ENCODE results near the gene ERGIC1.
"Not testable (repeated sequence)": the region's sequence is repeated elsewhere in the genome, so short reads cannot be mapped to it uniquely, and the experiment has no call there.

Gene ERGIC1

GRCh38 chr5:172895549-172895948, 61.5 kb downstream of the ERGIC1 start:
- H3K4me3 Mint-ChIP-seq = no peak overlapping the region
- H3K27me3 Mint-ChIP-seq = no peaks in the 10 kb centered on the region
- H3K9me3 Mint-ChIP-seq = no peaks in the 10 kb centered on the region
- H3K4me1 Mint-ChIP-seq = peaks cover 8% of the 10 kb centered on the region
- ATAC-seq (no peak), DNase-seq (no peak)
- no peaks in the 10 kb centered on the region for H3K36me3 Mint-ChIP-seq (ENCODE audit: low read depth)
- H3K27ac Mint-ChIP-seq = no peak overlapping the region

DNA sequence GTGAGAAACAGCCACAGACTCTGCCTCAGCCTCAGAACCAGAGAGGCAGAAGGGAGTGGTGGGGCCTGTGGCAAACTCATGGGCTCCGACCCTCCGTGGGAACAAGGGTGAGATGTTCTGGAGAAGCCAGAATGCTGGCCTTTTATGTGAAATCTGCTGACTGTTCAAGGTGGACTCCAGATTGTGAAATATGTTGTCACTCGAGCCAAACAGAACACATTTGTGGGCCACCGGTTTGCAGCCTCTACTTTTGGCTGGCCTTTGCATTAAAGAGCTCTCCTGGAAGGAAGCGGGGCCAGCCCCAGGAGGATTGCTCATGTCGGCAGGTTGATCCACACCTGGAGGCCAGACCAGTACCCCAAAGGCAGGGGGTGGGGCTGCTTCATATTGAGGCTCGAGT, 62.4 kb downstream of the ERGIC1 start:
- no peak for DNase-seq
- no peaks in the 10 kb centered on the region for H3K27me3 Mint-ChIP-seq
- H3K27ac Mint-ChIP-seq = no peak overlapping the region
- H3K36me3 Mint-ChIP-seq (ENCODE audit: low read depth) = no peaks in the 10 kb centered on the region
- no peak overlapping the region for H3K4me3 Mint-ChIP-seq
- ATAC-seq = no peak
- peaks cover 8% of the 10 kb centered on the region for H3K4me1 Mint-ChIP-seq
- no peaks in the 10 kb centered on the region for H3K9me3 Mint-ChIP-seq

DNA sequence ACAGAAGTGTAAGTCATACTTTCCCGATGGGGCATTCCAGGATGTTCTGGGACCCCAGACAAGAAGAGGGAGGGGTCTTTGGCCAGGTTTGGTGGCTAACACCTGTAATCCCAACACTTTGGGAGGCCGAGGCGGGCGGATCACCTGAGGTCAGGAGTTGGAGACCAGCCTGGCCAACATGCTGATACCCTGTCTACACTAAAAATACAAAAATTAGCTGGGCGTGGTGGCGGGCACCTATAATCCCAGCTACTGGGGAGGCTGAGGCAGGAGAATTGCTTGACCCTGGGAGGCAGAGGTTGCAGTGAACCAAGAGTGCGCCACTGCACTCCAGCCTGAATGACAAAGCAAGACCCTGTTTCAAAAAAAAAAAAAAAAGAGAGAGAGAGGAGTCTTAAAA, 63.0 kb downstream of the ERGIC1 start:
- not testable (repeated sequence) for H3K9me3 Mint-ChIP-seq; DNase-seq; H3K36me3 Mint-ChIP-seq (ENCODE audit: low read depth); H3K4me3 Mint-ChIP-seq; H3K27me3 Mint-ChIP-seq; H3K4me1 Mint-ChIP-seq; ATAC-seq
- H3K27ac Mint-ChIP-seq = peak overlapping the region; percentile 35

DNA sequence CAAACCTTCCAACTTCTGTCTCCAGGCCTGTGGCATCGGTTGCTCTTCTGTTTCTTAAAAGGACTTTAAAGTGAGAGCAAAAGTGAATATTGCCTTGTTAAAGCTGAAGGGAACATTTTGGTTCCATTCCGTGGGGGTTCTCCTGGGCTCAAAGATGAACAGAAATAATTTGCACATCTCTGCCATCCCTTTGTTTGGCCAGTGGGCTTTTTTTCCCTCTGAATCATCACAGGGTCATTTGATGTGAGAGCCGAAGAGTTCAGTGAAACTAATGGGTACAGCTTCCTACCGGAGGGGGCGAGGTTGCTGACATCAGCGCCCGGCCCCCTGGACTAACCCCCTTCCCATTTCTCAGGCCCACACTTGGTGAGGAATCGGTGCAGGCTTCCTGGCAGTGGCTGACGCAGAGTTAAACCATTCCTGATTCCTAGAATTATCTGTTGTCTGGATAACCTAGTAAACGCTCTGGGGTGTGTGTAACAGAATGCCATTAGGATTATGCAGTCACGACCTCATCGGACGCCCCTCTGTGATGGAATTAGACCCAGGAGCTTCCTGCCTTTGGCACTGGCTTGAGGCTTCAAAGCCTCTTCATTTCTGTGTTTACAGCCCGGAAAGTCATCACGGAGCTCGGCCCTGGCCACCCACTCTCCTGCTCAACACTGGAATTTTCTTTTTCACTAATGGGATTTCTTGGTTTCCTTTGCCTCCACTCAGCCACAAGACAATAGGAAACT, 63.6 kb downstream of the ERGIC1 start:
- Mint-ChIP-seq H3K9me3 (no peaks in the 10 kb centered on the region), H3K4me3 (no peak overlapping the region), H3K27ac (peak overlapping the region; percentile 35), H3K27me3 (no peaks in the 10 kb centered on the region), H3K4me1 (peaks cover 8% of the 10 kb centered on the region), H3K36me3 (ENCODE audit: low read depth) (no peaks in the 10 kb centered on the region)
- ATAC-seq = no peak
- DNase-seq = no peak

DNA sequence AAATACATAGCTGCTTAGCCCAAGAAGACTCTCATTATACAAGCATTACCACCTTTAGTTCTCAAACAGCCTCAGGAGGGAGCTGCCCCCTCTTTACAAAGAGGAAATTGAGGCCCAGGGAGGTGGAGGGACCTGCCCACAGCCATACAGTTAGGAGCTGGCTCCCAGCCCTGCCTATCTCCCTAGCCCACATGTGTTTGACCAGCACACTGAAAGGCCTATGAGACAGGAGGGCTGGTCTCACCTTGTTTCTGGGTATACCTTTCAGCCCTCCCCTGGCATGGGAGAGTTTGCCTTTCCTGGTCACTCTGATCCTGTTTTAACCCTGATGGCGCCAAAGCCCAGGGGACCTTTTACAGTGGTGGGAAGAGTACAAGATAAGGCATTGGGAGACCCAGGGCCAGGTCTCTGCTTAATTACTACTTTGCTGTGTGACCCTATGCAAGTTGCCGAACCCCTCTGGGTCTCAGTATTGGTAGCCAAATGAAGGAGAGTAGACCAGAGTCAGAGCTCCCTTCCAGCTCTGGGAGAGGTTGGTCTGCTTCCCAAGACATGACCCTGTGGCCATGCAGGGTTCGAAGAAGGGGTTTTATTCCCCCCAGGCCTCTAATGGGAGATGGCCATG, 64.3 kb downstream of the ERGIC1 start:
- no peaks in the 10 kb centered on the region for H3K36me3 Mint-ChIP-seq (ENCODE audit: low read depth)
- H3K4me1 Mint-ChIP-seq = peaks cover 8% of the 10 kb centered on the region
- H3K4me3 Mint-ChIP-seq = no peak overlapping the region
- H3K9me3 Mint-ChIP-seq = no peaks in the 10 kb centered on the region
- no peaks in the 10 kb centered on the region for H3K27me3 Mint-ChIP-seq
- H3K27ac Mint-ChIP-seq = no peak overlapping the region
- DNase-seq (no peak), ATAC-seq (no peak)

- no peaks in the 10 kb centered on the region for H3K27me3 Mint-ChIP-seq
- H3K4me1 Mint-ChIP-seq = peaks cover 8% of the 10 kb centered on the region
- DNase-seq (no peak), ATAC-seq (no peak)
- no peaks in the 10 kb centered on the region for H3K9me3 Mint-ChIP-seq
- H3K4me3 Mint-ChIP-seq = no peak overlapping the region
- no peak overlapping the region for H3K27ac Mint-ChIP-seq
- H3K36me3 Mint-ChIP-seq (ENCODE audit: low read depth) = no peaks in the 10 kb centered on the region
These were observed 64.9 kb downstream of the ERGIC1 start for GRCh38 chr5:172898843-172899369.

- Mint-ChIP-seq H3K4me1 (peaks cover 8% of the 10 kb centered on the region), H3K36me3 (ENCODE audit: low read depth) (no peaks in the 10 kb centered on the region), H3K4me3 (no peak overlapping the region), H3K27me3 (no peaks in the 10 kb centered on the region), H3K27ac (no peak overlapping the region), H3K9me3 (no peaks in the 10 kb centered on the region)
- no peak for ATAC-seq
- DNase-seq = no peak
These were observed 65.4 kb downstream of the ERGIC1 start for GRCh38 chr5:172899436-172899835.

- Mint-ChIP-seq H3K9me3 (no peaks in the 10 kb centered on the region), H3K27ac (no peak overlapping the region), H3K4me3 (no peak overlapping the region), H3K36me3 (ENCODE audit: low read depth) (no peaks in the 10 kb centered on the region), H3K27me3 (no peaks in the 10 kb centered on the region), H3K4me1 (peaks cover 10% of the 10 kb centered on the region)
- DNase-seq (no peak), ATAC-seq (no peak)
These were observed 67.1 kb downstream of the ERGIC1 start for GRCh38 chr5:172901012-172901780.

DNA sequence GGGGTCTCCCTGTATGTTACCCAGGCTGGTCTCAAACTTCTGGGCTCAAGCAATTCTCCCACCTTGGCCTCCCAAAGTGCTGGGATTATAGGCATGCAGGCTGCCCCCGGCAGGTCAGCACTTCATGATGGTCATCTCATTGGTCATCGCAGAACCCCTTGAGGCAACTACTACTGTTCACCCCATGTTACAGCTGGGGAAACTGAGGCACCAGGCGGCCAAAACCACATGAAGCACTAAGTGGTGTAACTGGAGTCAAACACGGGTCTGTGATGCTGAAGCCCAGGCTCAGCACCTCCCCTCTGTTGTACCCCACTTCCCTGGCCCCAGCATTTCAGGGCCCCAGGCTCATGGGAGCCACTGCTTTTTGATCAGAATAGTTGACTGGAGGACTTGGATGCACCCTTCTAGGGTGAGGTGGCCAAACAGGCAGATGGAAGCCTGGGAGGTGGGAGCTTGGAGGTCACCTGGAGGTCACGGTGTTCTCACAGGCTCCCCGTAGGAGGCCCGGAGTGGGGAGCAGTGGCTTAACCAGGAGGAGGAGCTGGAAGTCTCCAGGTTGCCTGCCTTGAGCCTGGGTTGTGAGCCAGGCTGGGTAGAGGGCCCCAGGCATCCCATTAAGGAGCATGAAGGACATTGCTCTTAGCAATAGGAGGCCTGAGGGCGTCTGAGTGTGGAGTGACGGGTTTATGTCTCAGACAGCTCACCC, 67.9 kb downstream of the ERGIC1 start:
- Mint-ChIP-seq H3K27me3 (no peaks in the 10 kb centered on the region), H3K36me3 (ENCODE audit: low read depth) (no peaks in the 10 kb centered on the region), H3K27ac (peak overlapping the region; percentile 5), H3K9me3 (no peaks in the 10 kb centered on the region), H3K4me1 (peaks cover 15% of the 10 kb centered on the region), H3K4me3 (no peak overlapping the region)
- ATAC-seq (no peak), DNase-seq (no peak)

- Mint-ChIP-seq H3K4me1 (peaks cover 11% of the 10 kb centered on the region), H3K9me3 (no peaks in the 10 kb centered on the region), H3K27ac (peak overlapping the region; percentile 5), H3K4me3 (no peak overlapping the region), H3K27me3 (no peaks in the 10 kb centered on the region), H3K36me3 (ENCODE audit: low read depth) (no peaks in the 10 kb centered on the region)
- ATAC-seq (no peak), DNase-seq (no peak)
These were observed 68.7 kb downstream of the ERGIC1 start for GRCh38 chr5:172902497-172903472.

GRCh38 chr5:172903790-172904189, 69.7 kb downstream of the ERGIC1 start:
- Mint-ChIP-seq H3K4me3 (no peak overlapping the region), H3K27me3 (no peaks in the 10 kb centered on the region), H3K9me3 (no peaks in the 10 kb centered on the region), H3K4me1 (peaks cover 8% of the 10 kb centered on the region), H3K36me3 (ENCODE audit: low read depth) (no peaks in the 10 kb centered on the region), H3K27ac (no peak overlapping the region)
- ATAC-seq (no peak), DNase-seq (no peak)

DNA sequence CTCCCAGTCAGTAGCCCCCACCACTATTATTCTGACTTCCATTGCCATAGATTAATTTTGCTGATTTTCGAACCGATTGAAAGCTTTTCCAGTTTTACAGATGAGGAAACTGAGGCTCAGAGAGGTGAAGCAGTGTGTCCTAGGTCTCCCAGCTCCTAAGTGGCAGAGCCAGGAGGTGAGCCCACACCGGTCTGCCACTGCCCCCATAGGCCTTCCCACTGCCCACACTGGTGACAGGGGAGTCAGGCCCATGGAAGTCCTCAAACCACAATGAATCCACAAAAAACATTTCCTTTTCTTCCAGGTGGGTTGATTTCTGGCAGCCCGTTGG, 70.2 kb downstream of the ERGIC1 start:
- Mint-ChIP-seq H3K27ac (no peak overlapping the region), H3K36me3 (ENCODE audit: low read depth) (no peaks in the 10 kb centered on the region)
- no peak for ATAC-seq

DNA sequence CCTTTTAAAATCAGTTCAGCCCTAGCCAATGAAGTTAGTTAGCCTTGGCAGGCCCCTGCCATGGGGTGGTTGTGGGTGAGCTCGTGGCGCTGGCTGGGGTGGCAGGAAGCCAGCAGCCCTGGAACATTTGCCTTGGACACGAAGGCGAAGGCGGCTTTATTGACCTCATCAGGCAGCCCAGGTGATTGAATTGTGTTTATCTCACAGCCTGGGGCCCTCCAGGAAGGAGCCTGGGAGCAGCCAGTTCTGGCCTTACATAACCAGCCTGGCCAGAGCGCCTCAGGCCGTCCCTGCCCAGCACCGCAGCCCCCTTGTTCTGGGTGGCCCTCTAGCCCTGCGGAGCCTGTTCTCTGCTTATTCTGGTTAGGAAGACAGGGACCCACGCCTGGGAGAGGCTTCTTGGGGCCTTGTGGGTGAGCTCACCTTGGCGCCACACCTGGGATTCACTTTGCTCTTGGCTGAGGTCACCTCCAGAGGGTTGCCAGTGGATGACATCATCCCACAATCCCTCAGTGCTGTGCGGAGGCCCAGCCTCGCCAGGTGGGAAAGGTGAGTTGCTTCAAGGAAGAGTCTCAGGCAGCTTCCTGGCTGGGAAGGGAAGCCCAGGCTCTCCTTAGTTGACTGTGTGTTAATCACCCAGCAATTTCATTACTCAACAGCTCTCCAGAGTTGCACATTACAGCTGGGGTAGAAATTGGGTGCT, 70.7 kb downstream of the ERGIC1 start:
- Mint-ChIP-seq H3K27ac (no peak overlapping the region), H3K9me3 (no peaks in the 10 kb centered on the region), H3K4me3 (no peak overlapping the region), H3K4me1 (peaks cover 8% of the 10 kb centered on the region), H3K36me3 (ENCODE audit: low read depth) (peaks cover 2% of the 10 kb centered on the region), H3K27me3 (no peaks in the 10 kb centered on the region)
- DNase-seq (no peak), ATAC-seq (no peak)

More for the DNA sequence above, 70.2 kb downstream of the ERGIC1 start:
- DNase-seq = no peak
- Mint-ChIP-seq H3K9me3 (no peaks in the 10 kb centered on the region), H3K27me3 (no peaks in the 10 kb centered on the region), H3K4me1 (peaks cover 8% of the 10 kb centered on the region), H3K4me3 (no peak overlapping the region)
